ENCODE results near the gene ANOS1. TPM values are rescaled to one million over a fixed set of nuclear protein-coding genes. Genes with fewer than 3 reads are reported as not detected.
A peak's percentile ranks its signal among the peaks of the same experiment; 100 is the strongest.

ANOS1 gene
- total RNA-seq, 1 donor from 2014 or later, result 19.9 TPM

DNA sequence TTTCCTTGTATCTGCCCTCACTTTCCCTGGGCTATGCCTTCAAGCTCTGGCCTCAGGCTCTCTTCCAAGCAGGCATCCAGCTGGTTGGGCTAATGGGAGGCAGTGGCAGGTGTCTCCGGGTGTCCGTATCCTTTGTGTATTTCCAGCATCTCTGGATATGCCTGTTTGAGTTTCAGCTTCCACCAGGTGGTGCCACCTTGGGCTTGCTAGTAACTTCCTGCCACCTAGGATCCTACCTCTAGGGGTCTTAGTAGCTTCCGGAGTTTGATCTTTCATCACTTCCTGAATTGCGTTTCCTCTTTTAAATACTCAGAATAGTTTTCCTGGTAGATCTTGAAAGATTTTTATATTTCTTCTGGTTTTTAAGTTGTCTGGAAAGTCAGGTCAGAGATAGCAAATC, 23.2 kb upstream of the ANOS1 start:
- DNase-seq (ENCODE audit: extremely low spot score, unreplicated experiment), result no peak
- H3K4me3 Mint-ChIP-seq, result no peak overlapping the region
- TF ChIP-seq, protein P1, sequence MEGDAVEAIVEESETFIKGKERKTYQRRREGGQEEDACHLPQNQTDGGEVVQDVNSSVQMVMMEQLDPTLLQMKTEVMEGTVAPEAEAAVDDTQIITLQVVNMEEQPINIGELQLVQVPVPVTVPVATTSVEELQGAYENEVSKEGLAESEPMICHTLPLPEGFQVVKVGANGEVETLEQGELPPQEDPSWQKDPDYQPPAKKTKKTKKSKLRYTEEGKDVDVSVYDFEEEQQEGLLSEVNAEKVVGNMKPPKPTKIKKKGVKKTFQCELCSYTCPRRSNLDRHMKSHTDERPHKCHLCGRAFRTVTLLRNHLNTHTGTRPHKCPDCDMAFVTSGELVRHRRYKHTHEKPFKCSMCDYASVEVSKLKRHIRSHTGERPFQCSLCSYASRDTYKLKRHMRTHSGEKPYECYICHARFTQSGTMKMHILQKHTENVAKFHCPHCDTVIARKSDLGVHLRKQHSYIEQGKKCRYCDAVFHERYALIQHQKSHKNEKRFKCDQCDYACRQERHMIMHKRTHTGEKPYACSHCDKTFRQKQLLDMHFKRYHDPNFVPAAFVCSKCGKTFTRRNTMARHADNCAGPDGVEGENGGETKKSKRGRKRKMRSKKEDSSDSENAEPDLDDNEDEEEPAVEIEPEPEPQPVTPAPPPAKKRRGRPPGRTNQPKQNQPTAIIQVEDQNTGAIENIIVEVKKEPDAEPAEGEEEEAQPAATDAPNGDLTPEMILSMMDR (conservative IDR thresholded peaks at IDR 0.05), result peak; percentile 48
- H3K27me3 Mint-ChIP-seq, result peaks cover 25% of the 10 kb centered on the region
- no peaks in the 10 kb centered on the region for H3K36me3 Mint-ChIP-seq
- H3K9me3 Mint-ChIP-seq, result peaks cover 4% of the 10 kb centered on the region
- no peaks in the 10 kb centered on the region for H3K4me1 Mint-ChIP-seq (ENCODE audit: unreplicated experiment)
- H3K27ac Mint-ChIP-seq, result no peak overlapping the region

DNA sequence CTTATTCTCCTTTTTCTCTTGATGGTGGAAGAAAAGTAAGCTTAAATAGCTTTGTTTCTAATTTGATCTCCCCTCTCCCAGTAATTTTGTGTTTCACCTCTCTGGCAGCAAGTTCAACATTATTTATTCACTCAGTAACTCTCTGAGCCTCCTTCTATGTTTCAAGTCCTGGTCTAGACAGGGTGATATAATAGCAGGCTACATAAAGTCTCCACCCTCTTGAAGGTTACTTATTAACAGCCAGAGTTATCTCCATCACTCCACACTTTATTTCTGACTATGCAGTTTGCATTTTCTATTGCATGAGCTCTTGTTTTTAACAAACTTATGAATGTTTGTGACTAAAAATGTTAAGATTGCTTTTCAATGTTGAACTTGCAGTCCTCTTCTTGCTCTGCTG, 17.8 kb upstream of the ANOS1 start:
- Mint-ChIP-seq H3K4me1 (ENCODE audit: unreplicated experiment) (peaks cover 3% of the 10 kb centered on the region), H3K27me3 (peaks cover 37% of the 10 kb centered on the region), H3K36me3 (no peaks in the 10 kb centered on the region), H3K4me3 (no peak overlapping the region), H3K9me3 (no peaks in the 10 kb centered on the region), H3K27ac (no peak overlapping the region)
- TF ChIP-seq, protein P1 (conservative IDR thresholded peaks at IDR 0.05), result no peak
- DNase-seq (ENCODE audit: extremely low spot score, unreplicated experiment), result no peak

DNA sequence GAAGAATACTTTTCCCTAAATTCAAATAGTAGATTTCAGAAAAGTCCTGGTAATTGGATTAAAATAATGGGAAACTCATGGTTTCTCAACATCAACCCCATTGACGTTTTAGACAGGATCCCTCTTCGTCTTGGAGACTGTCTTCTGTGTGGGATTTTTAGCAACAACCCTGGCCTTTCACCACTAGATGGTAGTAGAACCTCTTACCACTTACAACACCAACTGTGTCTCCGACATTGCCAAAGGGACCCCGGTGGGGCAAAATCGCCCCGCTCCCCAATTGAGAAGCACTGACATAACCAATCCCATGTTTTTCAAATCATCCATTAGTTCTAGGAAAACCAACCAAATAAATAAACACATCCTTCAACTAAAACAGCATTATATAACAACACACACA, 16.9 kb upstream of the ANOS1 start:
- Mint-ChIP-seq H3K4me1 (ENCODE audit: unreplicated experiment) (peaks cover 3% of the 10 kb centered on the region), H3K27ac (no peak overlapping the region), H3K4me3 (no peak overlapping the region), H3K36me3 (no peaks in the 10 kb centered on the region), H3K27me3 (peaks cover 37% of the 10 kb centered on the region), H3K9me3 (no peaks in the 10 kb centered on the region)
- no peak for DNase-seq (ENCODE audit: extremely low spot score, unreplicated experiment)
- TF ChIP-seq, protein P1 (conservative IDR thresholded peaks at IDR 0.05), result peak; percentile 80

DNA sequence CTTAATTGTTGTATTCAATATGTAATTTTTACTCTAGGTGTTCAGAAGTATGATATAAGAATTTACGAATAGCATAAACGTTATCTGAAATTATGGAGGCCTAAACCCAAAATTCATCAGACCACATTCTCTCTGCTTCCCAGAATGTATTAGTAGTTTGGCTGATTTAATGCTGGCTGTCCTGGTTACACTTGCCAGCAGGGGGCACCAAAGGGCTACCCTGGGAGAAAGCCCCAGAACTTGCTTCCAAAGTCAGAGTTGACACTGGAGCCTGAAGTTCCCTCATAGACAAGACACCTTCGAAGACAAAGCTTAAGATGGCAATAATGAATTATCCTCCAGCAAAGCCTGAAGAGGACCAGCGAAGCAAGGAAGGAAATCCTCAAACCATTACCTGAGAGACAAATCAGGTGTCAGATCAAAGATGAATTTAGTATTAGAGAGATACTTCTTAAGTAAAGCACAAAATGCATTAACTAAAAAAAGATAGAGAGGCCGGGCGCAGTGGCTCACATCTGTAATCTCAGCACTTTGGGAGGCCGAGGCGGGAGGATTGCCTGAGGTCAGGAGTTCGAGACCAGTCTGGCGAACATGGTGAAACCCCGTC, 11.3 kb upstream of the ANOS1 start:
- Mint-ChIP-seq H3K27ac (no peak overlapping the region), H3K36me3 (no peaks in the 10 kb centered on the region), H3K27me3 (peaks cover 37% of the 10 kb centered on the region), H3K4me3 (no peak overlapping the region), H3K9me3 (no peaks in the 10 kb centered on the region), H3K4me1 (ENCODE audit: unreplicated experiment) (peaks cover 9% of the 10 kb centered on the region)
- no peak for DNase-seq (ENCODE audit: extremely low spot score, unreplicated experiment)
- TF ChIP-seq, protein P1 (conservative IDR thresholded peaks at IDR 0.05), result peak; percentile 83

DNA sequence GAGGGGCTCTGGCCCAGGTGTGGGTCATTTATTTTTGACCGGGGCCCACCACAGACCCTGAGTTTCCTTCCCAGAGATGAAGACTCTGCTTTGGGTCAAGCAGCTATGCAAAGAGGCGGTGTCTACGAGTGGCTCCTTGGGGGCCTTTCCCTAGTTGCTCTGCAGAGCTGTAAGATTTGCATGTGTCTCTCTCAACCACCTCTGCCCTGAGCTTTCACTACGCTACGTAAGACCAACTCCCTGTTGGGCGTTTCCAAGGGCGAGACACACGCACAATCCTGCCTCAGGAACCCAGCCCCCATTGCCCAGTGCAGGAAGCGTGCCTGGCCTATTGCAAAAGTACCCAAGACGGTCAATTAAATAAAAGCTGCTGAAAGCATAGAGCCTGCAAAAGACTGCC, 10.0 kb upstream of the ANOS1 start:
- TF ChIP-seq, protein P1 (conservative IDR thresholded peaks at IDR 0.05), result no peak
- no peak overlapping the region for H3K4me3 Mint-ChIP-seq
- H3K27ac Mint-ChIP-seq, result no peak overlapping the region
- no peaks in the 10 kb centered on the region for H3K9me3 Mint-ChIP-seq
- peaks cover 9% of the 10 kb centered on the region for H3K4me1 Mint-ChIP-seq (ENCODE audit: unreplicated experiment)
- DNase-seq (ENCODE audit: extremely low spot score, unreplicated experiment), result no peak
- peaks cover 36% of the 10 kb centered on the region for H3K27me3 Mint-ChIP-seq
- no peaks in the 10 kb centered on the region for H3K36me3 Mint-ChIP-seq
